Suppressor macrophage (primary cell): ENCODE measurements around the gene DCLK1.

ENCODE experiments used
- DNase-seq, 4 experiments: peaks; one replicate each; pipeline ENCODE4 v3.0.0-alpha.2; 2020 to 2022
- total RNA-seq, 17 experiments: gene quantifications; one replicate each; lab custom pipeline; 2026; ENCODE audit warnings: mixed read lengths in 6 of 17, inconsistent platforms in 3 of 17; lab: John Stamatoyannopoulos, UW

The DCLK1 gene
- 0 to 6.2 (median 0) reads per million in 17 experiments for total RNA-seq

DNA sequence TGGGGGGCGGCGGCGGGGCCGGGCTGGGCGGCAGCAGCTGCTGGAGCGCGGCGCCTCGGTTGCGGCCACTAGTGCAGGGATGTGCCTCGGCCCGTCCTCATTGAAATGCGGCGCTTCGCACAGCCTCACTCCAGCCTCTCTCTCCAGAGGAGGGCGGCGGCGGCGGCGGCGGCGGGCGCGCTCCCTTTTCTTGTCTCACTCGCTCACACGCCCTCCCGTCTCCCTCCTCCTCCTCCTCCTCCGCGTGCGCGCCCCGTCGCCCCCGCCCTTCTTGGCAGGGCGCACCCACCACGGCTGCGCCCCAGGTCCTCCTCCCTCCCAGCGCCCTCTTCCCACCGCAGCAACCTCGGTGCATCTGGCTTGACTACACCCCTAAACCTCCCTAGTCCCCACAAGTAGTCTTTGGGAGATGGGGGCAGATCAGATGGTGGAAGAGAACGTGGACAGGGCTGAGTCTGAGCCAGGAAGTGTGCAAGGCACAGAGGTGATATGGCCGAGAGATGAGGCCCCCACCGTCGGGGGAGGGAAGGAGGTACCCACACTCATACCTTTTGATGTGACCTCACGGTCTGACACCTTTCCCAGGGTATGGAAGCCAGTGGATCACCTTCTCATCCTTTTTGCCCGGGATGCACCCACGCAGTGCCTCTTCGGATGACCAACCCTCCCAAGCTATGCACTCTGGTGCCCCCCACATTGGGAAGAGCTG is at the start of gene DCLK1:
TSS of gene DCLK1 (minus strand) at position 161 of the 709 bp plus-strand sequence.
- no peak for DNase-seq

DNA sequence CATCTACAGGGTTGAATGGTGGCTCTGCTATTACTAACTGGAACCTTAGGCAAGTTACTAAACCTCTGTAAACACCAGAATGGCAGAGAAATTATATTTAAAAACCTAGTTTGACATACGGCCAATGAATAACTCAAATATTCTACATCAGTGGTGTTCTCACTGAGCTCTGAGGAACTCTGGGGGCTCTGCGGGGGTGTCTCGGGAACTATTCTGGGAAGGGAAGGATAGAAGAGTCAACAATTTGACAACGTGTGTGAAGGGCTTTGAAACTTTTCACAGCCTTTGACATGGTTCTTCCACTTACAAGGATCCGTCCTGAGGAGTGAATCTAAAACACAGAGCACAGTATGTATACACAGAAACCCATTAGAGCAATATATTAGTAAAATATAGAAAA is 44.4 kb upstream of the DCLK1 start:
- no peak for DNase-seq

DNA sequence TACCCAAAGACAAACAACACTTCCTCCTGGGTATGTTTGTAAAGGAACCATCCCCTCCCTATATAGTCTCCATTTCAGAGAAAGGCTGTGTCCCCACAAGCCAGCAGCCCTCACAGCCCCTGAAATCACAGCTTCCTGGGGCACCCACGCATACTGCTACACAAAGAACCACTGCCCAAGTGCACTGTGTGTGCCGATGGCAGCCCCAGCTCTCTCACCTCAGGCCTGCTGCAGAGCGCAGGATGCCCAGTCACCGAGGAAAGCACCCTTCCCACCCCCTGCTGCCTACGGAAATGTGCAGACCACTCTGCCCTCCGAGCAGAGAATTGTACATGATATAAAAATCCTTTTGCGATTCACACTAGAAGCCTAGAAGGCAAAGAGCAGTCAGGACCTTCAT is 43.7 kb upstream of the DCLK1 start:
- DNase-seq = no peak

DNA sequence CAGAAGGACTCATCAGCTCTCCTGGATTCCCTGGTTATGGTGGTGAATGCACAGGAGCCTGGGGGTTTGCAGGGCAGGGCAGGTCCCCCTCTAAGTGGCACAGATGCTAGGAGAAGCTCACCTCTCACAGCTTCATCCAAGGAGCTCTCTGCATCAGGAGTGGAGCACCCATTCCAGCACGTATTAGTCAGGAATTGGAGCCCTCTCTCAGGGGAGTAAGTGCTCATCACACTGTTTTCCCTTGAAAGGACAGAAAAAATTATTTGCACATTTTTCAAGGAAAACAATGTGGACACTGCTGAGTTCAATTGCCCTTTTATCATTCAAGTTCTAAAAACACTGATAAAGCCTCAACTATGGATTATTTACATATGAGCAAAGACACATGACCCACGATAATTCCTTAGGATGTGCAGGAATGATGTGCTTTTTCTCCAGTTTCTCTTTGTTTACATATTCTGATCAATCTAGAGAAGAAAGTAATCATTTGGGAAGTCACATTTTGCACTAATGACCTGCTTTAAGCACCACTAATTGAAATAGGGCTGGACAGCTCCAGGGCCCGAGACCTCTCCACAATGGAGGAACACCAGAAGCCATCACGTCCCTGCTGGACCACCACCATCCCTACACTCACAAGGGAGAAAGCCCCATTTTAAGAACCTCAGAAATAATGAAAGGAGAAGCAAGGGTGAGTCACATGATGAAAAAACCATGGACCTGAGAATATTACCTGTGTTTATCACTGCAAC is 42.6 kb upstream of the DCLK1 start:
- DNase-seq = no peak

DNA sequence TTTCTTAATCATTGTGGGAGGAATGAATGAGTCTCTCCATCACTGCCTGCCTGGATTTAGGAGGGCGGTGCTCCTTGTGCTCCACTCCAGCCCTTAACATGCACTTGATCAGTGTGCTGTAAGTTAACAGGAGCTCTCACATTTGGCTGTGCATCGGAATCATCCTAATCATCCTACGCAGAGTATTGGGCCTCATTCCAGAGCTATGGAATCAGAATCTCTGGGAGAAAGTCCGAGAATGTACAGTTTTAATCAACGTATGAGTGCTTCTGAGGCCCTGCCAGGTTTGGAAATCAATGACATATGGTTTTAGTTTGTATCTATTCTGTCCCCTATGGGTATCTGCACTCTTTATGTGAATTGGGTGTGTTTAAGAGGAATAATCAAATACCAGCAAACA is 34.9 kb upstream of the DCLK1 start:
- no peak for DNase-seq

DNA sequence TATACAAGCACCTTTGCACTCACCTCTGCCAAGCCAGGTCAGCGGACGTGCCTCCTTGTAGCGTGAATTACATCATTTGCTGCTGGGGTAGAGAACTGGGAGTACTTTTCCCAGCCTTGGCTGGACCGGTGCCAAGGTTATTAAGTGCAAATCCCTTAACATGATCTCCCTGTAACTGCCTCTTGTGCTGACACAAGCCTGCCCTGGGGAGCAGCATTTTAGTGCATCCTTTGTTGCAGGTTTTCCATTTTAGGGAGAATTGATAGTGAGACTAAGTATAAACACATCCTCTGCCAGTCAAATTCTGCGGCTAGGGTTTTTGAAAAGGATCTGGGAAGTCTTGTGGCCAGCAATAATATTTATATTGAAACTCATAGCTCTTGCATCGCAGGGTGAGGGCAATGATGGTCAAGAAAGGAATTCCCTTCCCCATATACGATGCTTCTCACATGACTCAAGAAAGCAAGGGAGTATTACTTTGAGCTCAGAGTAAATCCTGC is 32.7 kb upstream of the DCLK1 start:
- DNase-seq = peak in 1 of 4 experiments; percentile 3

DNA sequence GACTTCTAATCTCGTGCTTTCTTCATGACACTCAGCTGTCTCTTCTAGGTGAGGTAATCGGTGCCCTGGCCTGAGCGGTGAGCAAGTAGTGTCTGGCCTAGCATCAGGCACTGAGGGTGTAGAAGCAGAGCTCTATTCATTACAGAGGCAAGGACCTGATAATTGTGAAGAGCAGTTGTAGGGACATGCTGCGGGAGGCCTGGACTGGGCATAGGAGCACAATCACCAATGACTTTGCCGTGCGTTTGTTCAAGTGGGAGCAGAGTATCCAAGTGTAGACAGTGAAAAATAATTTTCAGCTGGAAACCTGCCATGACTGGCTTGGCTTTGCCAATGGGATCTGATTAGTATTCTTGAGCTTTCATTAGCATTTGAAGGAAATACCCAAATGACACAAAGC is 32.1 kb upstream of the DCLK1 start:
- no peak for DNase-seq

DNA sequence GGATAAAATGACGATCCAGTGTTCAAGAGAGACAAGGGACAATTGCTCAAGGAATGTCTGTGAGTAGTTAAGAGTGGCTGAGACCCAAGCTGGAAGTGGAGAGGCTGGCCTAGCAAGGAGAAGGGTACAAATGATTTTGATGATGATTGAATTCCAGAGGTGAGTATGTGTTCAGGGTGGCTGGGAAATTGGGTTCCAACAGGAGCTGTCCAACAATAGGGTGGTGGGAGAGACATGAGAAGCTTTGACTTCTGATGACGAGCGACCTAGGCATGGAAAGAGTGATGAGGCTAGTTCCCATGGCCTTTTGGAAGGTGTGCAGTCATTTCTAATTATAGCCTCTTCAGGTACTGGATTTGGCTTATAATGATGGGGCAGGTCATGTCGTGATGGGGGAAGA is 29.1 kb upstream of the DCLK1 start:
- DNase-seq = no peak

DNA sequence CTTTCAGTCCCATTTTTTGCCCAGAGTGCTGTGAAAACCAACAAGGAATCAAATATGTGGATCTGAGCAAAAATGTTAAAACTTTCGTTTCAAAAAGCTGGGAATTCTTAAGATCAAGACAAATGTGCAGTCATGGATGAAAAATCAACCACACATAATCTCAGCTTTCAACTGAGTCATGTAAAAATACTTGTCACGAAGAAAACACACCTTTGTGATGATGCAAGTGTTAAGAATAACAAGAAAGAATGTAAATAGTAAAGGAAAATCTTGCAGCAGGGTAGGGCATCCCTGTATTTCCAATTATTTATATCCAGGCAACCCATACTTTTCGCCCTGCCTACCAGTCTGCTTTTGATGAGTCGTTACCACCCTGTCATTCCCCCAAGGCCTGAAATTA is 27.4 kb upstream of the DCLK1 start:
- DNase-seq = no peak

DNA sequence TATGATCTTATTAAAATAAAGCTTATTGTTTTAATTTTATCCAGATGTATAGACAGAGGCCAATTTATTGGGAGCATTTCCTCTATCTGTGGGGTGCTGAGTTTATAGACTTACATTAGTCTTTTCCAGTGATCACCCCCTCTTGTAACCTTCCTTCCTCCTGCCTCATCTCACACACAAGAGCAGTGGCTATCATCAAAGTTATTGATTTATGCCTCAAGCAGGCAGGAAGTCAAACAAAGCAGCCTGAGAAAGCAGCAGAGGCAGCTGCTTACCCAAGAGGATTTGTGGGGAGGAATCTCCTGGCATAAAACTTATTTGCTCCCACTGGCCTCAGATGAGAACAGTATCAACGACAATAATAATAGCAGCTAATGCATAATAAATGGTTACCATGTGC is 26.3 kb upstream of the DCLK1 start:
- DNase-seq = no peak

DNA sequence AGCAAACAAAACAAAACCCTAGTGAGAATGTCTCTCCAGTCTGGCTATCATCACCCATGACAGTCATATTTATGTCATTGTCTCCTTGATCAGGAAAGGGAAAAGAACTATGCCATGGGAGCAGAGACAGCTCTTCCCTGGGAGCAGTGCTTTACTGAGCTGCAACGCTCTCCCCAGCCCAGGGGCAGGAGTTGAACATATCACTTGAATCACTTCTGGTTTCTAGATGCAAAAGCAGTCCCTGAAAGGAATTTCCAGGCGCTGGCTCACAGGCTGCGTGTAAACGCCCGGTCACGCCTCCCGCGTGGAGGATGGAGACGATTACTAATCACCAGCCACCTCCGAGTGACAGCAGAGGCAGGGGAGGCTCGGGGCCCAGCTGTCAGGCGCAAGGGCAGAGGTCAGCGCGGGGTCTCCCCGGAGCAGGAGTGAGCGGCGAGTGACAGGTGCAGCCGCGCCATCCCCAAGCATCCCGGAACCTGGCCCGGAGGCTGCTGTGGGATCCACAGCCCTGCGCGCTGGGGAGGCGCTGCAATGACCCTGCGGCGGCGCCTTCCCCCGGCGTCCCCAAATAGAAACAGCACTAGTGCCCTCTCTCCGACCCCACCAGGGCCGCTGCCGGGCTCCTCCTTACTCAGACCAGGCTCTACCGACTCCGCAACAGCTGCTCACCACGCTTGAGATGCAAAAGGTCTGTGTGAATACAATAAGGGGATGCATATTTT is 23.5 kb upstream of the DCLK1 start:
- peak in 1 of 4 experiments; percentile 11 for DNase-seq

DNA sequence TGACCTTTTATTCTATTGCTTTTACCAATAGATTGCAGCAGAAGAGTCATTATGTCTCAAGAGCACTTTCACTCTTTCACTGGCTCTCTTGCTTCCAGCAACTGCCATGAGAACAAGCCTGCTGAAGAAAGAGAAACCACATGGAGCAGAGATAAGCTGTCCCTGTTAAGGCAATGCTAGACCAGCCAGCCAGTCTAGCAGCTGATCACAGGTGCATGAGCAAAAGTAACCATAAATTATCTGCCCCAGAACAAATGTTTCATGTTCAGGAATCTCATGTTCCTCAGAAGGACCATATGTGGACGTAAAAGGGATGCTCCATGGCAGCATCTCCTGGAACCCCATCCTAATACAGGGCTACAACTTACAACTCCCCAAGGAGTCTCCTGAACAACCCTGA is 20.4 kb upstream of the DCLK1 start:
- DNase-seq = no peak

DNA sequence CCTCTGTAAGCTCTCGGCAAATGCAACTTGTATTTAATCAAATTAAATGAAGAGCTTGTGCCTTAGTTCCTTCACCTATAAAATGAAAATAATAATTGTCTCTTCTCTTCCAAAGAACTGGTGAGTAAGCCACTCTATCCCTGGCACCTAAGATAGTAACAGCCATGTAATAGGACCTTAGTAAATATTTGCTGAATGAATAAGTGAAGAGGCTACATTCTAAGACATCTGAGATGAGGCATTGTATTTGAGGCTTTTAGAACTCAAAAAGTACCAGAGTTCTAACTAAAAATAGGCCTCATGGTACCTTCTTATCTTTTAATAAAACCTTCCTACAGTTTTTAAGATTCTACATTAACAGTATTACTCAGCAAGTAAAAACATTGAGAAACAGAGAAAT is 17.3 kb upstream of the DCLK1 start:
- no peak for DNase-seq

DNA sequence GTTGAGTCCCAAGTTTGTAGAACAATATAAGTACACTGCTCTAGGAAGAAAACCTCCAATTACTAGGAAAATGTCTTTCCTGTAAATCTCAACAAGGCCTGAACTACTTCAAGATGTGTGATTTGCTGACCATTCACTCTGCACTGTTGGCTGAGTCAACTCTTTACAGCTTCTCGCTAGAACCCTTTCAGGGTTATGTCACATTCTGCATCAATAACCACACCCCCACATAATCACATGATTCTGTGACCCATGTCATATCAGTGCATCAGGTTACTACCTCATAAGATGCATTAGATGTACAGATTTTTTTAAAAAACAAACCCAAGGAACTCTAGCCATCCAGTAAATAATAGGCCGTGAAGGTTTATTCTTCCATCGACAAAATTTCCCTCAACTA is 16.1 kb upstream of the DCLK1 start:
- DNase-seq = no peak

DNA sequence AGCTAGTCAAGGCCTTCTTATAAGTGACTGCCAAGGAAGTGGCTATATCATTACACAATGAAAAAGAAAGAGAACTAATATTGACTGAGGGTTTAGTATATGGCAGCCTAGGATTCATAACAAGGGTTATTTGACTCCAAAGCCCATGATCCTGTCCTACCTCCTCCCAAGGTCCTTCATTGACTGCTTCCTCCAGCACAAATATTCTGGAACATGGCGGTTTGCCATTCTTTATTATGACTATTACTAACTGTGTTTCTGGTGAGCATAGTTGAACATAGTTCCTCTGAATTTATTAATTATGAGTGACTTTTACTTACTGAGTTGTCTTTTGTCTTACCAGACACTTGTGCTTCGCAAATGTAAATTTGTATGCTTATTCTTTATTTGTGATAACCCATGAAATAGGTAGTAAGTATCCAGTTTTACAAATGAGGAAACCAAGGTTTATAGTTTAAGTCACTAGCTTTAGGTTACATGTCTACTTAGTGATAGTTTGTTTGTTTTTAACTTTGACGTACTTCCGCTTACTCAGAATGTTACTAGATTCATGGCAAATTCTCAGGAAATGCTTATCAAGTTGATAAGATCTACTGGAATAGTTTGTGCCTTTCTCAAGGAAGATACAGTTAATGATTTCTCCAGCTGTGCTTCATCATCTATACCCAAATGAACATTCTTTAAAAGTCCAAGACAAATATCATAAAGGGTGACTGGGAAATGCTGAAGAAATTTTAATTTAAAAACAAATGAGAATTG is 15.5 kb upstream of the DCLK1 start:
- no peak for DNase-seq

DNA sequence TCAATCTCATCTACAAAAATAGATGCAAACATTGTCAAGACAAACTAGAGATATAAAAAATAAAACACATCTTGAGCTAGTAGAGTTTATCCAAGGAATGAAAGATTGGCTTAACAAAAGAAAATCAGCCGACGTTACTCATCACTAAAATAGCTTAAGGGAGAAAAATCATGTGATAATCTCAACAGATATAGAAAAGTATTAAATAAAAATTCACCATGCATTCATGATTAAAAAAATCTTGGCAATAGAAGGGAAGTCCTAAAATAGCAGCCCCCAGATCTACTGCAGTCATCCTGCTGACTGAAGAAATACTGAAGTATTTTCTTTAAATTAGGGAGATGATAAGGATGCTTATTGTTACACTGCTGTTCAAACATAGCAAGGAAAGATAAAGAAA is 12.6 kb upstream of the DCLK1 start:
- no peak for DNase-seq

DNA sequence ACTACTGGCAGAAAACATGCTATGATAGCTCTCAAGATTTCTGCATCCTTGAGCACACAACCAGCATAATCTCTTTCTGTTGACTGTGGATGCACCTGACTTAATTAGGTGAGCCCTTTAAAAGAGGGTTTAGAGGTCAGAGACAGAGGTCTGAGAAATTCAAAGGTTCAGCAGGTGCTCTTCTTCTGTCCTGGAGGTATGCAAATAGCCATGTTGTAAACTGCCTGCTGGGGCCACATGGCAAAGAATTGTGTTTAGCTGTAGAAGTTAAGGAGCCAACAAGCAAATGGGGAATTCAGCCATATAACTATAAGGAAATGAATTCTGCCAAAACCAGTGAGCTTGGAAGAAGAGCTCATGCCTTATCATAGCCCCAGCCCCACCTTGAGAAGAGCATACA is 11.6 kb upstream of the DCLK1 start:
- DNase-seq = no peak

DNA sequence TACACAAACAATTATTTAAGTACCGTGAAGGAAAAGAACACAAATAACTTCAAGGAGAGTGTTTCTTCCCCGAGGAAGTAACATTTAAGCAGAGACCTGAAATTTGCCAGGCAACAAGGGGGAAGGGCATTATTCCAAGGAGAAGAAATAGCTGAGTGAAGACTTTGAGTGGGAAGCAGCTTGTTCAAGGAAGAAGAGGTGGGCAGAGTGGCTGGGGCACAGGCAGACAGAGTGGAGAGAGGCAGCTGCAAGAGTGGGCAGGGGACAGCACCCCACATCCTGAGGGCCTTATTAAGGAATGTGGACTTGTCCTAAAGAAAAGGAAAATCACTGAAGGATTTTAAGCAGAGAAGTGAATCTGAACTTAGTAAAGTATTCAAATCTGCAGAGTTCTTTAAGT is 4.7 kb upstream of the DCLK1 start:
- DNase-seq = no peak

DNA sequence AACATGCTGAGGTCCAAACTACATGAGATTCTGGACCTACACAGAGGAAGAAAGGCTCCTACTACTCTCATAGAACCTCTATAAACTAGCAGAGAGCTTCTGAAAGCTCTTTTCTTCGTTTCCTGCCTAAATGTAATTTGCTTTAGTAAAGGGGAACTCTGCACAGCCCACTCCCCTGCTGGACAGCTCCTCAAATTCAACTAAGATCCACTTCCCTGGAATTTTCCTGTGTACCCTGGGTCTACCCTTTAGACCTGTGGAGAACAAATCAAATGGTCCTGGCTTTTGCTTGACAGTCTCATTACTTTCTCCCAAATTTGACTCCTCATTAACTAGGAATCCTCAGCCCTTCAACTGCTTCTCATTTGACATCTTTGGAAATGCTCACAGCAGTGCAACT is 3.5 kb upstream of the DCLK1 start:
- DNase-seq = no peak

DNA sequence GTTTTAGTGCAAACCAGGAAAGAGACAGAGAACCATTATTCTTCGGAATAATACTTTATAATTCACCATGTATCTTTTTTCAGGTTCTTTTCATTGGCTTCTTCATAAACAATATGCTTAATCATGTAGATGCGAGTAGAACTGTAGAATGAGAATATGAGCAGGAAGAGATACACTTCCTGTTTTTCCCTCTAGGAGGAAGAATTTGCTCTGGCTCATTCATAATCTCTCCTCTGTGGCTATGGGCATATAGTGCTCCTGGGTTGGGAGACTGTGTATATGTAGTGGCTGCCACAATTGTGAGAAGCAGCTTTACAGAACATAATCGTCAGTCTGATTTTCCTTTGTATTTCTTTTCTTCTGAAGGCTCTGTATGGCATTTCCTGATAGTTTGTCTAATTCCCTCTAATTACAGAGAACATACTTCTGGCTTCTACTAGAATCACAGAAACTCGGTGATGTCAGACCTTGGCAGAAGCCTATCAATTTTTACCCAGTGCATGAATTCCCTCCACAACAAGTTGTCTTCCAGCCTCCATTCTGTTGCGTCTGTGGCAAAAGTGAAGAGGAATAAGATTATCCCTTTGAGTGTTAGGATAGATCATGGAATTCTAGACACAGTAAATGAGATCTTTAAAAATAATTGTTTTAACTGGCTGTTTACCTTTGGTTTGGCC is 2.9 kb upstream of the DCLK1 start:
- no peak for DNase-seq

DNA sequence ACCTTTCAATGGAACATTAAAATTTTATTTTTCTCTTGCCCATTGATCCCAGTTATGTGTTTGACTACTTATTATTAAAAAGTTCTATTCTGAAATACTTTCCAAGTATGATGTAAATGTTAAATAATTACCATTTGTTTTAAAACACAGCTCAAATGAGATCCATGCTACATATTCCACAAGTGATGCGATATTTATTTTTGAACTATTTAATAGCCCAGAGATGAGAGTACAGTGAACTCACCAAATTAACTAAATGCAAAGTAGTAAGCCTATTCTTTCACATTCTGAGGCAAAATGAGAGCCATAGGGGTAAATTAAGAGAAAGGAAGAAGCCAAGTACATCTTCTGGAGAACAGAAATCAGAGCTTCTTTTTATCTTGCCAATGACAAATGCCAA is 1.2 kb upstream of the DCLK1 start:
- DNase-seq = no peak

DNA sequence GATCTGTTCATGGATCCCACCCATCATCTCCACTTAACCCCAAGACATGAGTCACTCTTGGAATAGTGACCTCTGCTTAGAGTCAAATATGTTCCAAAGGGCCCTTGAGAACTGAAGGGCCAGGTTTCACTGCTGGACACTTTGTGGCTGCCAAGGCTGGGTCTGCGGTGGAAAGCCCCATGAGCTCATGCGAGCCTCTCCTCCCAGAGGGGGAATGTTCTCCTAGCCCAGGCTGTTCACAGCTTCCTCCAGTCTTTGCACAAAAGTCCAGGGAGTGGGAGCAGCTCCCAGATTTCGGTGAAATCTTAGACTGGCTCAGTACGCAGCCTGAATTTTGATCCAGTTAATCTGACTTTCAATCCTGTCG is 732 bp upstream of the DCLK1 start:
- no peak for DNase-seq
